KOPT-K1 (cell line): ENCODE measurements around the gene ARFRP1.
"Not testable (repeated sequence)": the region's sequence is repeated elsewhere in the genome, so short reads cannot be mapped to it uniquely, and the experiment has no call there.

ENCODE experiments used
- H3K27ac ChIP-seq: fragments of 200-600 bp; sonication (generic); 2 replicates; pipeline ENCODE4 v1.5.1; 2016; ENCODE audit warnings: antibody characterized with exemption, mild to moderate bottlenecking, low read depth, low read length; ENCODE audit not compliant: poor library complexity, severe bottlenecking
- H3K36me3 ChIP-seq: fragments of 200-600 bp; sonication (generic); 2 replicates; pipeline ENCODE4 v1.5.1; 2017; ENCODE audit warnings: antibody characterized with exemption, mild to moderate bottlenecking, low read length, moderate library complexity; ENCODE audit not compliant: insufficient read depth
- H3K9me3 ChIP-seq: fragments of 200-600 bp; sonication (generic); 2 replicates; pipeline ENCODE4 v1.5.1; 2017; ENCODE audit warnings: antibody characterized with exemption, low read length, mild to moderate bottlenecking; ENCODE audit not compliant: insufficient read depth, poor library complexity, severe bottlenecking

Gene ARFRP1

DNA sequence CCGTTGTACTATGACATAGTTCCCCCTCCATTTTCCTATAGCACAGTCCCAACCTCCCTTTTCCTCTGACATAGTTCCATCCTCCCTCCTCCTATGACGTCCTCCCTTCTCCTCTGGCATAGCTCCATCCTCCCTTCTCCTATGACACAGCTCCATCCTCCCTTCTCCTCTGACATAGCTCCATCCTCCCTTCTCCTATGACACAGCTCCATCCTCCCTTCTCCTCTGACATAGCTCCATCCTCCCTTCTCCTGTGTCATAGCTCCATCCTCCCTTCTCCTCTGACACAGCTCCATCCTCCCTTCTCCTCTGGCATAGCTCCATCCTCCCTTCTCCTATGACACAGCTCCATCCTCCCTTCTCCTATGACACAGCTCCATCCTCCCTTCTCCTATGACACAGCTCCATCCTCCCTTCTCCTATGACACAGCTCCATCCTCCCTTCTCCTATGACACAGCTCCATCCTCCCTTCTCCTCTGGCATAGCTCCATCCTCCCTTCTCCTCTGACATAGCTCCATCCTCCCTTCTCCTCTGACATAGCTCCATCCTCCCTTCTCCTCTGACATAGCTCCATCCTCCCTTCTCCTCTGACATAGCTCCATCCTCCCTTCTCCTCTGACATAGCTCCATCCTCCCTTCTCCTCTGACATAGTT, 15.3 kb upstream of the ARFRP1 start:
- H3K36me3 ChIP-seq, result peaks cover 76% of the 10 kb centered on the region
- H3K27ac ChIP-seq, result not testable (repeated sequence)
- H3K9me3 ChIP-seq, result peaks cover 32% of the 10 kb centered on the region

DNA sequence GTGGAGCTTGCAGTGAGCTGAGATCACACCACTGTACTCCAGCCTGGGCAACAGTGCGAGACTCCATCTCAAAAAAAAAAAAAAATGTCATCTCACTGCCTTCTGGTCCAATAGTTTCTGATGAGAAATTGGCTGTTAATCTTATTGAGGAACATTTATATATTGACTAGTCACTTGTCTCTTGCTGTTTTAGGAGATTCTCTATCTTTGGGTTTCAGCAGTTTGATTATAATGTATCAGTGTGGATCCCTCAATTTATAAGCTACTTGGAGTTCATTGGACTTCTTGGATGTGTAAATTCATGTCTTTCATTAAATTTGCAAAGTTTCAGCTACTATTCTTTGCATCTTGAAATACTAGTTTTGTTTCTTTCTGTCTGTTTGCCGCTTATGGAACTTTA, 11.2 kb upstream of the ARFRP1 start:
- H3K27ac ChIP-seq, result no peak overlapping the region
- peaks cover 94% of the 10 kb centered on the region for H3K36me3 ChIP-seq
- H3K9me3 ChIP-seq, result peaks cover 20% of the 10 kb centered on the region

DNA sequence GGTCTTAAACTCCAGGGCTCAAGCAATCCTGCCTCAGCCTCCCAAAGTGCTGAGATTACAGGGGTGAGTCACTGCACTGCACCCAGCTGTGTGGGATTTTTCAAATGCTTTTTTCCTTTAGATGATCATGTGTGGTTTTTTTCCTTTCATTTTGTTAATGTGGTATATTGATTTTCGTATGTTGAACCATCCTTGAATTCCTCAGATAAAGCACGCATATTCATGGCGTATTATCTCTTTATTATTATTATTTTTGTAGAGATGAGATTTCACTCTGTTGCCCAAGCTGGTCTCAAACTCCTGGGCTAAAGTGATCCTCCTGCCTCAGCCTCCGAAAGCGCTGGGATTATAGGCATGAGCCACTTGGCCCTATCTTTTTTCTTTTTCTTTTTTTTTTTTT, 7.1 kb upstream of the ARFRP1 start:
- peaks cover 27% of the 10 kb centered on the region for H3K9me3 ChIP-seq
- peaks cover 92% of the 10 kb centered on the region for H3K36me3 ChIP-seq
- H3K27ac ChIP-seq, result no peak overlapping the region

DNA sequence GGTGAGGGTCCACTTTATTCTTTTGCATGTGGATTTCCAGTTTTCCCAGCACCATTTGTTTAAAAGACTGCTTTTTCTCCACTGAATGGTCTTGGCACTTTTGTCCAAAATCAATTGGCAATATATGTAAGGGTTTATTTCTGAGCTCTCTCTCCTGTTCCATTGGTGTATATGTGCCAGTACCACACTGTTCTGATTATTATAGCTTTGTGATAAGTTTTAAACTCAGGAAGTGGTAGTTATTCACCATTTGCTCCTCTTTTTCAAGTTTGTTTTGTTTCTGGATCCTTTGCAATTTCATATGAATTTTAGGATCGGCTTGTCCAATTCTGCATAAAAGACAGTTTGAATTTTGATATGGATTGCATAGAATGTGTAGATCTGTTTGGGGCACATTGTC, 4.4 kb upstream of the ARFRP1 start:
- Histone ChIP-seq H3K27ac (no peak overlapping the region), H3K9me3 (peaks cover 16% of the 10 kb centered on the region), H3K36me3 (peaks cover 77% of the 10 kb centered on the region)

DNA sequence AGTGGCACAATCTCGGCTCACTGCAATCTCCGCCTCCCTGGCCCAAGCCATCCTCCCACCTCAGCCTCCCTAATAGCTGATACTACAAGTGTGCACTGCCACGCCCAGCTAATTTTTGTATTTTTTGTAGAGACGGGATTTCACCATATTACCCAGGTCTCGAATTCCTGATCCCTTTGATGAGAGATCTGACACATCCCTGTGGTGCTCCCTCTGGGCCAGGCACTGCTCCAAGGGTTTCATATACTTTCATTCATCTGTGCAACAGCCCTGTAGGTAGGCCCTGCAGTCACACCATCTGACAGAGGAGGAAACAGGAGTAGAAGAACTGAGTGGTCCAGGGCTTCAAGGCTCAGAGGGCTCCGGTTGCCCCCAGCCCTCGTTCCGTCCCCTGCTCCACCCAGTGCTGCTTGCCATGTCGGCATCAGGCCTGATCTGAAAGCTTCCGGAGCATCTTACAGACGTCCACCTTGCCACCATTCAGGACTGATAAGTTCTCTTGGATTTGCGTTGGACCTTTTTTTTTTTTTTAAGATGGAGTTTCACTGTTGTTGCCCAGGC, 3.4 kb upstream of the ARFRP1 start:
- H3K27ac ChIP-seq, result no peak overlapping the region
- peaks cover 71% of the 10 kb centered on the region for H3K36me3 ChIP-seq
- H3K9me3 ChIP-seq, result peaks cover 16% of the 10 kb centered on the region

DNA sequence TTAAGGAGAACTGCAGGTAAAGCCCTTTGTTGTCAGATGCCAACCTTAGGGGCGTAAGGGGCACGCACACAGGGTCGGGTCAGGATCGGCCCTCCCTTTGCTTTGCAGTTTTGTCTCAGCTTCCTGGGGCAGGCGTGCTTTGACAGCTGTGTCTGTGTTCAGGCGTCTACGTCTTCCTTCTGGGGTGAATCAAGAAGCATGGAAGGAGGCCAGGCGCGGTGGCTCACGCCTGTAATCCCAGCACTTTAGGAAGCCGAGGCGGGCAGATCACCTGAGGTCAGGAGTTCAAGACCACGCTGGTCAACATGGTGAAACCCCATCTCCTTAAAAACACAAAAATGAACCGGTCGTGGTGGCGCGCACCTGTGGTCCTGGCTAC, 1.4 kb upstream of the ARFRP1 start:
- no peak overlapping the region for H3K27ac ChIP-seq
- H3K9me3 ChIP-seq, result peaks cover 8% of the 10 kb centered on the region
- peaks cover 71% of the 10 kb centered on the region for H3K36me3 ChIP-seq

DNA sequence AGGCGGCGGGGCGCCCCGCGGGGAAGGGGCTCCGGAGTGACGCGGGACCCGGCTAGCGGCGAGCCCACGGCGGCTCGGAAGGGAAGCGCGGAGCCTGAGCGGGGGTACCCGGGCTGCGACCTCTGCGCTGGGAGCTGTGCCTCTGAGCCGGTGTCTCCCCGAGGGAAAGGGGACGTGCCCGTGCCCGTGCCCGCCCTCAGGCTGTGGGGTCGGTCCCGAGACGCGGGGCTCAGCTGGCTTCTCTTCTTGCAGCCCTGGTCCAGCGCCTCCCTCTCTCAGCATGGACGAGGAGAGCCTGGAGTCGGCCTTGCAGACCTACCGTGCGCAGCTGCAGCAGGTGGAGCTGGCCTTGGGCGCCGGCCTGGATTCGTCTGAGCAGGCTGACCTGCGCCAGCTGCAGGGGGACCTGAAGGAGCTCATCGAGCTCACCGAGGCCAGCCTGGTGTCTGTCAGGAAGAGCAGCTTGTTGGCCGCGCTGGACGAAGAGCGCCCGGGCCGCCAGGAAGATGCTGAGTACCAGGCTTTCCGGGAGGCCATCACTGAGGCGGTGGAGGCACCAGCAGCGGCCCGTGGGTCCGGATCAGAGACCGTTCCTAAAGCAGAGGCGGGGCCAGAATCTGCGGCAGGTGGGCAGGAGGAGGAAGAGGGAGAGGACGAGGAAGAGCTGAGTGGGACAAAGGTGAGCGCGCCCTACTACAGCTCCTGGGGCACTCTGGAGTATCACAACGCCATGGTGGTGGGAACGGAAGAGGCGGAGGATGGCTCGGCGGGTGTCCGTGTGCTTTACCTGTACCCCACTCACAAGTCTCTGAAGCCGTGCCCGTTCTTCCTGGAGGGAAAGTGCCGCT, 749 bp upstream of the ARFRP1 start:
- peaks cover 73% of the 10 kb centered on the region for H3K36me3 ChIP-seq
- H3K27ac ChIP-seq, result peak overlapping the region; percentile 82
- H3K9me3 ChIP-seq, result peaks cover 6% of the 10 kb centered on the region

DNA sequence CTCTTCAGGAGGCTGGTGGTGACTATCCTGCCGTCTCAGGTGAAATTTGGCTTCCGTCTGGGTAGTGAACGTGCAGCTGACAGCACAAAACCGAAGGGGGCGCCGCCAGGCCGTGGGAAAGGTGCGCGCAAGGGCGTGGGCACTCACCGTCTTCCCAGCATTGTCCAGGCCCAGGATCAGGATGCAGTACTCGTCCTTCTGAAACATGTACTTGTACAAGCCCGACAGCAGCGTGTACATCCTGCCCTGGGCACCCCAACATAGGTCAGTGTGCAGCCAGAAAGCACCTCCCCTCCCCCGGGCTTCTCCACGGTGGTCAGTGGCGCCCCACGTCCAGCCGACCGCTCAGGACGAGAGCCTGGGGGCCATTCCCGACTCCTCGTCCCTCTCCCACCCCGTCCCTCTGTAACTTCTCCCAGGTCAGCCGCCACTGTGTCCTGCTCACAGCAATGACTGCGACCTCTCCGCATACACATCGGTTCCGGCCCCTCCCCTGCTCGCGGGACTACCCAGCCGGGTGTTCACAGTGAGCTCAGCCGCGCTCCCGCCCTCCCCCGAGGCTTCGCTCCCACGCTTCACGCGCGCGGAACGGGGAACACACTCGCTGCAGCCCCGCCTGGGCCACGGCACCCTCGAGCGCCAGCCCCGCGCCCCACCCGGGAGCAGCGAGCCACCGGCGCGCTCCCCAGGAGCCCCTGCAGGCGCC, 771 bp downstream of the ARFRP1 start:
- H3K36me3 ChIP-seq, result peaks cover 70% of the 10 kb centered on the region
- peaks cover under 1% of the 10 kb centered on the region for H3K9me3 ChIP-seq
- peak overlapping the region; percentile 82 for H3K27ac ChIP-seq

DNA sequence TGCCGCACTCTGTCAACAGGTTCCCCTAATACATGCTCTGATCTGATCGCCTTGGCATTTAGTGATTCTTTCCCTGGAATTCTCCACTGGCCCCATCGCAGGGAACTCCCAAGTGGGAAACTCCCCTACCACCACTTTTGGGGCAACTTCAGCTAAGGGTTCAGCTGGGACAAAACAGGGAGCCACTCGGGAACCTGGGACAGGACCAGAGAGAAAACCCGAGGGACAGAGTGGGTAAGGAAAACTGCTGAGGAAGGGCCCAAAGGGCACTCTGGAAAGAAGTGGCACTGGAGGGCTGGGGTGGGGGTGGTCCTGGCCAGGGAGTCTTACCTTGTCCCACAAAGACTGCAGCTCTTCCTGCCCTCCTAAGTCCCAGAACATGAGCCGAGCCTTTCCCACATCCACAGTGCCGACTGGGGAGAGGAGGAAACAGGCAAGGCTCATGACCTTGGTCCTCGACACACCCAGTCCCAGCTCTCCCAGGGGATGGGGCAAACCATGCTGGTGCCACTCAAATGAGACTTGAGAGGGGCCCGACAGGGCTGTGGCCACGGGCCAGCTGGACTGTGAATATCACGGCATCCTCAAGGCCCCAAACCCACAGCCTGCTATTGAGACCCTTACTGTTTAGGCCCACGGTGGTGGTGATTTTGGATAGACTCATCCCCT, 1.6 kb downstream of the ARFRP1 start:
- H3K9me3 ChIP-seq, result no peaks in the 10 kb centered on the region
- H3K36me3 ChIP-seq, result peaks cover 61% of the 10 kb centered on the region
- peak overlapping the region; percentile 82 for H3K27ac ChIP-seq

DNA sequence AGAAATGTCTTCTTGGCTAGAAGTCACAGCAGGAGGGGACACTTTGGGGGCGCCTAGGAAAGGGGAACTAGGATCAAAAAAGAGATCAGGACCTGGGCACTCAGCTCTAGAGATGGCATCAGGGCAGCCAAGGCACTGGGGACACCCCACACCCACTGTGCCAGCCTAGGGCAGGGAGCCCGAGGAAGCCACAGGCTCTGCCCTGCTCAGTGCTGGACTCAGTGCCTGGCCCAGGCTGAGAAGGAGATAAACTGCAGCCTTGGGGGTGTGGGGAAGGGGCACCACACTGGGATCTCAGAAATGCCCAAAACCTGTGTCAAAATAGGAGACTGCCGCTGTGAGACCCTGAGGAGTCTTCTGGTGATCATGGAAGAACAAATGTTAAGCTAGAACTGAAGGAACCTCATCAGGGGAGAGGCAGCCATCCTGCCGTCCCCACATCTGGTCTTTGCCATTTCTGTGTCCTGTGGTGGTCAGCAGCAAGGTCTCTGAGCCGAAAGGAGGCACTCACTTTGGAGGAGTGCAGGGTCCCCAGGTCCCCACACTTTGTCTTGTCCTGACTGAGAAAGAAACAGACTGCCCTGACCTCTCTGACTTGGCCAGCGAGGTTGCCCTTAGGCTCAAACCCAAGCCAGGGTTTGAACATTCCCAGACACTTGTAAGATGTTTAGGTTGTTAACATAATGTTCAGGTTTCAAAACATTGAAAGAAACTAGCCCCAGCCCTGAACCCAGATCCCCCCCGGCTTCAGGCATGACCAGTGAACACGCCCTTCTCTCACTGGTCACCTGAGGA, 2.3 kb downstream of the ARFRP1 start:
- Histone ChIP-seq H3K9me3 (no peaks in the 10 kb centered on the region), H3K36me3 (peaks cover 55% of the 10 kb centered on the region), H3K27ac (no peak overlapping the region)

DNA sequence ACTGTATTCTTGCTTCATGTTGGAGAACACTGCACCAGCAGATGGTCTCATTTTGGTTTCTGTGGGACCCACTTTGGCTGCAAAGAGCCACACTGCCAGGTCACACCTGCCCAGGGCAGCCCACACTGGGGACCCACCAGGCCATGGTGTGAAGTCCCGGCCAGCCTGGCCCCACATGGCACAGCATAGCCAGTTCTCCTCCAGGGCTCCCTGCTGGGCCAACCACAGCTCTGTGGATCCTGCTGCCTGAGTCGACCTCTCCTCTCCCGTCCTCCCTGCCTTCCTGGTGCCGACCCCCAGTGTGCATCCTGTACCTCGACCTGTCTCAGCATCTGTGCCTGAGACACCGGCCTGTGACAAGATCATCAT, 3.0 kb downstream of the ARFRP1 start:
- Histone ChIP-seq H3K9me3 (no peaks in the 10 kb centered on the region), H3K36me3 (peaks cover 57% of the 10 kb centered on the region), H3K27ac (no peak overlapping the region)

DNA sequence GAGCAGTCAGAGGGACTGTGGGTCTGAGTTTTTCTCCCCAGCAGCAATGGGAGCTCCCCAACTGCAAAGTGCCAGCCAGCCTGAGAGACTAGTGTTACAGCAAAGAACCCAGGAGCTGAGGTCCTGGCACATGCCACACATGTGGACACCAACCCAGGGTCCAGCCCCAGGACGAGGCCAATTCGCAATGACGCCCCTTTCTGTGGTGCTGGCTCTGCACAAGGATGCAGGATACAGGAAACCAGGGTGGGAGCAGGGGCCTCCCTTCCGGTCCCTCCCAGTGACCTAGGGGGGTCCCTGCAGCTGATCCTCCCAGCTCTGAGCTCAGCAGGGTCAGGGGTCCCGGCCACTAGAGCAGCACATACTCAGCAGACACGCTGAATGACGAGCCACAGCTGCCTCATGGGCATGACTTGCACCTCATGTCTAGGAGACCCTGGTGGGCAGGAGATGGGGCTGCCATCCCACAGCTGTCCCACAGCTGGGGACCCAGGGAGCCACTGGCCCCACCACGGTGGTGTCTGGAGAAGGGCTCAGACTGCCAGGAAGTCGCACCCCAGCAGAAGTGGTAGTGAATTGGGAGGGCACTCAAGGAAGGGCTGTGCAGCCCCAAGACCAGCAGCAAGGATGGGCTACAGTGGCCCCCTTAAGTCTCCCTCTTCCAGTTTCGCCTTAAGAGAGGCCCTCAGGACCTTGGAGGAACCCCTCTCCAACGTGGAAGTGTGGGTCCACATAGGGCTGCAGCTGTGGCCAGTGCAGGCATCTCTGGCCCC, 3.6 kb downstream of the ARFRP1 start:
- peaks cover 58% of the 10 kb centered on the region for H3K36me3 ChIP-seq
- no peaks in the 10 kb centered on the region for H3K9me3 ChIP-seq
- H3K27ac ChIP-seq, result no peak overlapping the region

DNA sequence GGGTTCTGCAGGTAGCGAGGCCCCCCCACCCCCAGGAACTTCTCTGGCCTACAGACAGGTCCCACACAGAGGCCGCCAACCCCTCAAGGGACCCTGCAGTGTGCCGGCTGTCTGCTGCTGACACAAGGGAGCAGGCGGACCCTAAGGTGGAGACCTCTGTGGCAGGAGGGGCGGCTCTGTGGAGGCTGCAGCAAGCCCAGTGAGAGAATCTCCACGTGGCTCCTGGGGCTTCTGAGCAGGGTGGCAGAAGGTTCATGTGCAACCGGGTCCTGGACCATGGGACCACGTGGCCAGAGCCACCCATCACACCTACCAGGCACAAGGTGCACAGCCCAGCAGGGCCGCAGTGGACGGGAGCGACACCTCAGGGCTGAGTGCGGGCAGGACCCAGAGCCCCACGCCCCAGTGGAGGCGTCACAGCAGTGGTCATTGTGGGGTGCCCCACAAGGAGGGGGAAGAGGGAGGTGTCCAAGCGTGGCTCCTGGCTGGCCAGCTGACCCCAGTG, 4.3 kb downstream of the ARFRP1 start:
- H3K9me3 ChIP-seq, result no peaks in the 10 kb centered on the region
- no peak overlapping the region for H3K27ac ChIP-seq
- H3K36me3 ChIP-seq, result peaks cover 53% of the 10 kb centered on the region
